SU-DHL-6 (cell line): Measurements from ENCODE around the gene ESRRB.

Source experiments
- H2AFZ ChIP-seq: fragments of 200-600 bp; sonication (generic); 2 replicates; pipeline ENCODE4 v1.6.1; 2014; ENCODE audit warnings: low read depth, mild to moderate bottlenecking, moderate library complexity, mixed read lengths, antibody characterized with exemption, low read length; ENCODE audit not compliant: severe bottlenecking
- H3F3A ChIP-seq: fragments of 200-600 bp; shearing (Covaris generic); 2 replicates; pipeline ENCODE4 v1.6.0; 2016; ENCODE audit warnings: antibody characterized with exemption, mild to moderate bottlenecking; ENCODE audit not compliant: insufficient read depth
- H3K27ac ChIP-seq: fragments of 200-600 bp; sonication (generic); 2 replicates; pipeline ENCODE4 v1.5.1; 2016; ENCODE audit warnings: low read depth, mild to moderate bottlenecking, low read length, moderate library complexity, mixed read lengths
- H3K27me3 ChIP-seq: fragments of 200-600 bp; sonication (generic), shearing (Covaris generic); 2 replicates; pipeline ENCODE4 v1.6.0; 2014; ENCODE audit warnings: mild to moderate bottlenecking, low read length
- H3K36me3 ChIP-seq: fragments of 200-600 bp; sonication (generic); 2 replicates; pipeline ENCODE4 v1.6.1; 2014; ENCODE audit warnings: mild to moderate bottlenecking, low read length, mixed read lengths
- H3K4me2 ChIP-seq: fragments of 300-600, 200-600 bp; shearing (Covaris generic), sonication (generic); 2 replicates; pipeline ENCODE4 v1.6.0; 2014; ENCODE audit warnings: low read length, low read depth, mild to moderate bottlenecking; ENCODE audit not compliant: poor library complexity, severe bottlenecking
- H3K4me3 ChIP-seq: fragments of 200-600 bp; sonication (generic); 2 replicates; pipeline ENCODE4 v1.5.1; 2014; ENCODE audit warnings: antibody characterized with exemption, low read length, mild to moderate bottlenecking, mixed read lengths; ENCODE audit not compliant: insufficient read depth, poor library complexity, severe bottlenecking
- H3K79me2 ChIP-seq: fragments of 200-600 bp; sonication (generic); 2 replicates; pipeline ENCODE4 v1.6.1; 2014; ENCODE audit warnings: mild to moderate bottlenecking, low read length, moderate library complexity; ENCODE audit not compliant: insufficient read depth
- H3K9ac ChIP-seq: fragments of 200-600 bp; sonication (generic); 2 replicates; pipeline ENCODE4 v1.7.0; 2014; ENCODE audit warnings: mild to moderate bottlenecking, low read length
- H3K9me2 ChIP-seq: fragments of 200-600 bp; sonication (generic); replicated peaks from 2 replicates; pipeline ENCODE4 v1.6.1; 2014; ENCODE audit warnings: low read length; ENCODE audit not compliant: insufficient read depth
- H3K9me3 ChIP-seq: fragments of 200-600 bp; sonication (generic); 2 replicates; pipeline ENCODE4 v1.6.1; 2014; ENCODE audit warnings: low read length, mixed read lengths; ENCODE audit not compliant: insufficient read depth
- H4K20me1 ChIP-seq: fragments of 200-600 bp; sonication (generic); 2 replicates; pipeline ENCODE4 v1.6.1; 2014; ENCODE audit warnings: low read depth, mild to moderate bottlenecking, antibody characterized with exemption, low read length, moderate library complexity, mixed read lengths
- CTCF ChIP-seq: fragments of 200-600 bp; sonication (generic); IDR thresholded peaks from one replicate; pipeline ENCODE4 v1.5.1; 2017; ENCODE audit warnings: antibody characterized with exemption, mild to moderate bottlenecking, low read length, moderate library complexity; ENCODE audit not compliant: insufficient read depth, poor library complexity, severe bottlenecking
- EZH2phosphoT487 ChIP-seq: fragments of 200-600 bp; sonication (generic), shearing (Covaris generic); conservative IDR thresholded peaks from 2 replicates; pipeline ENCODE4 v1.6.1; 2018; ENCODE audit warnings: mild to moderate bottlenecking, antibody characterized with exemption, low read length, moderate library complexity, mixed read lengths

ESRRB gene

GRCh38 chr14:76510181-76510580, 134.2 kb downstream of the ESRRB start:
- no peaks in the 10 kb centered on the region for H3K9me3 ChIP-seq
- no peak overlapping the region for H2AFZ ChIP-seq
- no peaks in the 10 kb centered on the region for H3F3A ChIP-seq
- H3K79me2 ChIP-seq = no peaks in the 10 kb centered on the region
- H3K36me3 ChIP-seq = no peaks in the 10 kb centered on the region
- H4K20me1 ChIP-seq = no peaks in the 10 kb centered on the region
- TF ChIP-seq EZH2phosphoT487 = no peak
- no peaks in the 10 kb centered on the region for H3K27me3 ChIP-seq
- no peak overlapping the region for H3K4me2 ChIP-seq
- H3K9me2 ChIP-seq = no peaks in the 10 kb centered on the region
- no peak overlapping the region for H3K9ac ChIP-seq
- no peak overlapping the region for H3K27ac ChIP-seq
- H3K4me3 ChIP-seq = no peak overlapping the region

GRCh38 chr14:76514213-76514998, 138.5 kb downstream of the ESRRB start:
- H3K4me3 ChIP-seq = no peak overlapping the region
- H3K27ac ChIP-seq = no peak overlapping the region
- H3F3A ChIP-seq = no peaks in the 10 kb centered on the region
- no peaks in the 10 kb centered on the region for H3K79me2 ChIP-seq
- no peaks in the 10 kb centered on the region for H3K36me3 ChIP-seq
- H3K9me3 ChIP-seq = no peaks in the 10 kb centered on the region
- no peaks in the 10 kb centered on the region for H3K9me2 ChIP-seq
- H3K9ac ChIP-seq = no peak overlapping the region
- H3K27me3 ChIP-seq = no peaks in the 10 kb centered on the region
- H2AFZ ChIP-seq = no peak overlapping the region
- no peaks in the 10 kb centered on the region for H4K20me1 ChIP-seq
- no peak overlapping the region for H3K4me2 ChIP-seq
- TF ChIP-seq EZH2phosphoT487 (no peak), CTCF (peak; percentile 49)

- H3K27ac ChIP-seq = no peak overlapping the region
- no peaks in the 10 kb centered on the region for H3K79me2 ChIP-seq
- H3K4me3 ChIP-seq = no peak overlapping the region
- H3F3A ChIP-seq = no peaks in the 10 kb centered on the region
- no peak overlapping the region for H3K4me2 ChIP-seq
- no peaks in the 10 kb centered on the region for H3K27me3 ChIP-seq
- no peaks in the 10 kb centered on the region for H4K20me1 ChIP-seq
- H3K9me3 ChIP-seq = no peaks in the 10 kb centered on the region
- H3K36me3 ChIP-seq = no peaks in the 10 kb centered on the region
- H2AFZ ChIP-seq = no peak overlapping the region
- no peak for TF ChIP-seq CTCF
- TF ChIP-seq EZH2phosphoT487 = no peak
- no peaks in the 10 kb centered on the region for H3K9me2 ChIP-seq
- no peak overlapping the region for H3K9ac ChIP-seq
Measured at GRCh38 chr14:76516884-76517283, 140.9 kb downstream of the ESRRB start.

GRCh38 chr14:76518366-76518765, 142.4 kb downstream of the ESRRB start:
- Histone ChIP-seq H3K9ac (no peak overlapping the region), H3K79me2 (no peaks in the 10 kb centered on the region), H2AFZ (no peak overlapping the region), H4K20me1 (no peaks in the 10 kb centered on the region), H3K9me3 (no peaks in the 10 kb centered on the region), H3F3A (no peaks in the 10 kb centered on the region), H3K9me2 (no peaks in the 10 kb centered on the region), H3K27me3 (no peaks in the 10 kb centered on the region), H3K27ac (no peak overlapping the region), H3K36me3 (no peaks in the 10 kb centered on the region), H3K4me2 (no peak overlapping the region), H3K4me3 (no peak overlapping the region)
- no peak for TF ChIP-seq CTCF
- TF ChIP-seq EZH2phosphoT487 = no peak
